HepG2 (cell line): Measurements from ENCODE around the gene ZBTB46. TPM values are rescaled to one million over a fixed set of nuclear protein-coding genes. Genes with fewer than 3 reads are reported as not detected.

Experiments used
- AGO2 ChIP-seq: fragments of 200-400 bp; formaldehyde crosslinking; optimal IDR thresholded peaks from 2 replicates; pipeline ENCODE3; 2017; ENCODE audit warnings: mild to moderate bottlenecking, low read depth, low read length, moderate library complexity
- AKAP8 ChIP-seq: sonication (generic); formaldehyde crosslinking; IDR thresholded peaks from 2 replicates; pipeline ENCODE4 v1.5.1; 2020; ENCODE audit warnings: mild to moderate bottlenecking, missing genetic modification reagents
- GPN1 ChIP-seq: sonication (generic); formaldehyde crosslinking; IDR thresholded peaks from 2 replicates; pipeline ENCODE4 v1.5.1; 2020; ENCODE audit warnings: missing genetic modification reagents, borderline replicate concordance
- HES4 ChIP-seq: sonication (generic); formaldehyde crosslinking; IDR thresholded peaks from 2 replicates; pipeline ENCODE4 v1.9.0; 2021; ENCODE audit warnings: mild to moderate bottlenecking, missing genetic modification reagents, borderline replicate concordance
- HMG20B ChIP-seq: conservative IDR thresholded peaks from 2 replicates; pipeline ENCODE4 v1.6.1; 2016; ENCODE audit warnings: missing genetic modification reagents, missing compliant biosample characterization
- HMGXB3 ChIP-seq: sonication (generic); formaldehyde crosslinking; IDR thresholded peaks from 2 replicates; pipeline ENCODE4 v1.4.0; 2020; ENCODE audit warnings: missing genetic modification reagents, borderline replicate concordance
- IRF2 ChIP-seq: IDR thresholded peaks from 2 replicates; pipeline ENCODE4 v1.6.1; 2018; ENCODE audit warnings: missing genetic modification reagents, missing compliant biosample characterization
- MIER3 ChIP-seq: IDR thresholded peaks from 2 replicates; pipeline ENCODE4 v1.6.1; 2016; ENCODE audit warnings: missing compliant biosample characterization, borderline replicate concordance
- NONO ChIP-seq, 2 experiments: fragments of 450-650 bp in 1 of 2; sonication (generic) in 1 of 2; formaldehyde crosslinking in 1 of 2; IDR thresholded peaks in 1 of 2; conservative IDR thresholded peaks in 1 of 2; 2 replicates each; pipeline versions ENCODE4 v1.6.1 to v1.8.0; 2017 to 2022; ENCODE audit warnings: mild to moderate bottlenecking in 1 of 2, missing genetic modification reagents in 1 of 2, moderate library complexity in 1 of 2
- SKI ChIP-seq: fragments of 450-650 bp; IDR thresholded peaks from one replicate; pipeline ENCODE4 v1.6.1; 2018; ENCODE audit warnings: mild to moderate bottlenecking; ENCODE audit not compliant: partially characterized antibody
- ZBTB38 ChIP-seq: sonication (generic); formaldehyde crosslinking; IDR thresholded peaks from 2 replicates; pipeline ENCODE4 v1.5.1; 2020; ENCODE audit warnings: mild to moderate bottlenecking, missing genetic modification reagents
- ZFP62 ChIP-seq: sonication (generic); formaldehyde crosslinking; IDR thresholded peaks from 2 replicates; pipeline ENCODE4 v1.4.0; 2020; ENCODE audit warnings: missing genetic modification reagents
- ZNF180 ChIP-seq: sonication (generic); formaldehyde crosslinking; IDR thresholded peaks from 2 replicates; pipeline ENCODE4 v1.4.0; 2020; ENCODE audit warnings: low read depth, missing genetic modification reagents, borderline replicate concordance
- ZNF235 ChIP-seq: sonication (generic); formaldehyde crosslinking; IDR thresholded peaks from 2 replicates; pipeline ENCODE4 v1.8.1; 2023; ENCODE audit warnings: mild to moderate bottlenecking, missing genetic modification reagents, borderline replicate concordance
- ZNF251 ChIP-seq: sonication (generic); formaldehyde crosslinking; IDR thresholded peaks from 2 replicates; pipeline ENCODE4 v1.9.0; 2021; ENCODE audit warnings: mild to moderate bottlenecking, missing genetic modification reagents
- ZNF543 ChIP-seq: sonication (generic); formaldehyde crosslinking; IDR thresholded peaks from 2 replicates; pipeline ENCODE4 v1.4.0; 2020; ENCODE audit warnings: mild to moderate bottlenecking, missing genetic modification reagents
- ZNF549 ChIP-seq: sonication (generic); formaldehyde crosslinking; IDR thresholded peaks from 2 replicates; pipeline ENCODE4 v1.5.0; 2020; ENCODE audit warnings: missing genetic modification reagents
- ZNF691 ChIP-seq: sonication (generic); formaldehyde crosslinking; IDR thresholded peaks from 2 replicates; pipeline ENCODE4 v1.4.0; 2020; ENCODE audit warnings: missing genetic modification reagents, low read depth, mild to moderate bottlenecking, borderline replicate concordance
- polyA plus RNA-seq, 8 experiments: library from polyadenylated mRNA; depleted of rRNA in 3 of 8; stranded (reverse) in 7 of 8; unstranded in 1 of 8; fragments of >200 nt; fragmentation: Illumina TruSeq in 4 of 8; extraction: Trizol in 4 of 8; gene quantifications; 2 replicates each; pipeline versions ENCODE4 v1.2.1 to v1.2.3, GENCODE V29; 2011 to 2016; ENCODE audit warnings: low read depth in 4 of 8, missing spikeins in 1 of 8, mixed read lengths in 1 of 8; ENCODE audit not compliant: insufficient read depth in 1 of 8
- total RNA-seq, 5 experiments: library from RNA; depleted of rRNA; stranded (reverse); fragments of >200 nt; fragmentation: Illumina TruSeq; extraction: Trizol; gene quantifications; 2 replicates each; pipeline ENCODE4 v1.2.3, GENCODE V29; 2016; ENCODE audit warnings: low read depth in 1 of 5
- TF ChIP-seq, protein P1 (sequence below): sonication (generic); formaldehyde crosslinking; IDR thresholded peaks from 2 replicates; pipeline ENCODE4 v1.4.0; 2020; ENCODE audit warnings: mild to moderate bottlenecking, missing genetic modification reagents
- TF ChIP-seq, protein P2 (sequence below): sonication (generic); formaldehyde crosslinking; IDR thresholded peaks from 2 replicates; pipeline ENCODE4 v1.8.0; 2022; ENCODE audit warnings: mild to moderate bottlenecking, missing genetic modification reagents, moderate library complexity
- TF ChIP-seq, protein P3 (sequence below): sonication (generic); formaldehyde crosslinking; IDR thresholded peaks from 2 replicates; pipeline ENCODE4 v1.4.0; 2020; ENCODE audit warnings: missing genetic modification reagents

ZBTB46 gene
- total and polyA plus RNA-seq, 2 of the 13 experiments (the other 11 are each of a cell fraction or from before 2014, with no cell fraction given) = 1.6 to 13.5 TPM

DNA sequence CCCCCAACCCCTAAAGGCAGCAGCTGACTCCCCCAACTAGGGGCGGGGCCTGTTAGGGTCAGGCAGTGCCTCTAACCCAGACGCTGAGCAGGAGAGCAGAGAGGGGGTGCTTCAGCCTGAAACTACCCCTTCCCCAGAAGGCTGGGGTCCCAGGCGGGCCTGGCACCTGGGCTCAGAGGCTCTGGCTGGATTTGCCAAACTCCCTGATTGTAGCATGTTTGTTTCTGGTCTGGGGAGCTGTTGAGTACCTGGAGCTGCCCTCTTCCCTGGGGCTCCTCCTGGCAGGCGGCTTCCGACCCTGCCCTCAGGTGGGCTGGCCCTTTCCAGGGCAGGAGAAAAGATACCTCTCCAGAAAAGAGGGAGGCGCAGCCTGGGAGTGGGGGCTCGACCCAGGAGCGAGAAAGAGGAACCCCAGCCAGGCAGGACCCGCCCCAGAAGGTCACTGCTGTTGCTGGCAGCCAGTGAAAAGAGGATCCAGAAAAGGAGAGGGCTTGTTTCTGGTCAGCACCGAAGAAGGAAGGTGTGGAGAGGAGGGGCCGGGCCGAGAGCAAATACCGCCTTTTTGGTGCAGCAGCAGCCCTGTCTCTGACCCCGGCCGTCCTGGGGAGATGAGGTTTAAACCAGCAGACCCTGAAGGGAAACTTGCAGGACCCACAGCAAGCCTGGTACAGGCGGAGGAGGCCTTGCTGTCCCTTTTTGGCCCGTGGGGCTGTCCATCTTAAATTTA, 29.4 kb upstream of the ZBTB46 start (continued):
- TF ChIP-seq ZNF180 (no peak), ZNF235 (CRISPR knock-in tag) (no peak), IRF2 (CRISPR knock-in tag) (no peak), AKAP8 (CRISPR knock-in tag) (0 out of 2 replicates have a peak, but pooled peaks have one; percentile 33), ZNF691 (CRISPR knock-in tag) (no peak), ZBTB38 (CRISPR knock-in tag) (no peak), HMG20B (CRISPR knock-in tag) (no peak), ZNF251 (no peak), HMGXB3 (CRISPR knock-in tag) (no peak), ZNF543 (CRISPR knock-in tag) (no peak), SKI (no peak), ZFP62 (CRISPR knock-in tag) (no peak), AGO2 (peak; percentile 97), GPN1 (CRISPR knock-in tag) (no peak), NONO (IDR thresholded peaks at IDR 0.05) (no peak), NONO (CRISPR knock-in tag; conservative IDR thresholded peaks at IDR 0.05) (no peak), MIER3 (CRISPR knock-in tag) (no peak), HES4 (CRISPR knock-in tag) (no peak), ZNF549 (CRISPR knock-in tag) (no peak)
- TF ChIP-seq, protein P1, sequence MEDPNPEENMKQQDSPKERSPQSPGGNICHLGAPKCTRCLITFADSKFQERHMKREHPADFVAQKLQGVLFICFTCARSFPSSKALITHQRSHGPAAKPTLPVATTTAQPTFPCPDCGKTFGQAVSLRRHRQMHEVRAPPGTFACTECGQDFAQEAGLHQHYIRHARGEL = no peak
- TF ChIP-seq, protein P2, sequence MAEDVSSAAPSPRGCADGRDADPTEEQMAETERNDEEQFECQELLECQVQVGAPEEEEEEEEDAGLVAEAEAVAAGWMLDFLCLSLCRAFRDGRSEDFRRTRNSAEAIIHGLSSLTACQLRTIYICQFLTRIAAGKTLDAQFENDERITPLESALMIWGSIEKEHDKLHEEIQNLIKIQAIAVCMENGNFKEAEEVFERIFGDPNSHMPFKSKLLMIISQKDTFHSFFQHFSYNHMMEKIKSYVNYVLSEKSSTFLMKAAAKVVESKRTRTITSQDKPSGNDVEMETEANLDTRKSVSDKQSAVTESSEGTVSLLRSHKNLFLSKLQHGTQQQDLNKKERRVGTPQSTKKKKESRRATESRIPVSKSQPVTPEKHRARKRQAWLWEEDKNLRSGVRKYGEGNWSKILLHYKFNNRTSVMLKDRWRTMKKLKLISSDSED (CRISPR knock-in tag) = no peak
- TF ChIP-seq, protein P3, sequence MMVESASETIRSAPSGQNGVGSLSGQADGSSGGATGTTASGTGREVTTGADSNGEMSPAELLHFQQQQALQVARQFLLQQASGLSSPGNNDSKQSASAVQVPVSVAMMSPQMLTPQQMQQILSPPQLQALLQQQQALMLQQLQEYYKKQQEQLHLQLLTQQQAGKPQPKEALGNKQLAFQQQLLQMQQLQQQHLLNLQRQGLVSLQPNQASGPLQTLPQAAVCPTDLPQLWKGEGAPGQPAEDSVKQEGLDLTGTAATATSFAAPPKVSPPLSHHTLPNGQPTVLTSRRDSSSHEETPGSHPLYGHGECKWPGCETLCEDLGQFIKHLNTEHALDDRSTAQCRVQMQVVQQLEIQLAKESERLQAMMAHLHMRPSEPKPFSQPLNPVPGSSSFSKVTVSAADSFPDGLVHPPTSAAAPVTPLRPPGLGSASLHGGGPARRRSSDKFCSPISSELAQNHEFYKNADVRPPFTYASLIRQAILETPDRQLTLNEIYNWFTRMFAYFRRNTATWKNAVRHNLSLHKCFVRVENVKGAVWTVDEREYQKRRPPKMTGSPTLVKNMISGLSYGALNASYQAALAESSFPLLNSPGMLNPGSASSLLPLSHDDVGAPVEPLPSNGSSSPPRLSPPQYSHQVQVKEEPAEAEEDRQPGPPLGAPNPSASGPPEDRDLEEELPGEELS (CRISPR knock-in tag) = no peak
